NCI-H146 (cell line): ENCODE data around the gene CCDC71L.
"Not testable (repeated sequence)": the region's sequence is repeated elsewhere in the genome, so short reads cannot be mapped to it uniquely, and the experiment has no call there.

ENCODE experiments used
- DNase-seq: peaks from one replicate; lab custom pipeline; 2025; lab: John Stamatoyannopoulos, UW

The CCDC71L gene

GRCh38 chr7:106660862-106661720 is at the start of gene CCDC71L:
Gene CCDC71L, minus strand, starts transcription at chr7:106661158. Its CDS starts 262 bp downstream, at chr7:106660896.
- DNase-seq, result peak; percentile 99

GRCh38 chr7:106709604-106710003 is 48.6 kb upstream of the CCDC71L start:
- DNase-seq, result not testable (repeated sequence)

GRCh38 chr7:106704000-106704840 is 43.3 kb upstream of the CCDC71L start:
- DNase-seq, result no peak

GRCh38 chr7:106693677-106694353 is 32.9 kb upstream of the CCDC71L start:
- DNase-seq, result no peak

GRCh38 chr7:106692450-106693051 is 31.6 kb upstream of the CCDC71L start:
- DNase-seq, result no peak

- DNase-seq, result not testable (repeated sequence)
Measured at GRCh38 chr7:106688161-106688560, 27.2 kb upstream of the CCDC71L start.

GRCh38 chr7:106683941-106684340 is 23.0 kb upstream of the CCDC71L start:
- DNase-seq, result no peak

- DNase-seq, result no peak
Measured at GRCh38 chr7:106681815-106682495, 21.0 kb upstream of the CCDC71L start.

GRCh38 chr7:106679153-106679931 is 18.4 kb upstream of the CCDC71L start:
- no peak for DNase-seq

GRCh38 chr7:106678795-106679152 is 17.8 kb upstream of the CCDC71L start:
- no peak for DNase-seq

- not testable (repeated sequence) for DNase-seq
Measured at GRCh38 chr7:106676506-106676905, 15.5 kb upstream of the CCDC71L start.

GRCh38 chr7:106673688-106674087 is 12.7 kb upstream of the CCDC71L start:
- not testable (repeated sequence) for DNase-seq

- DNase-seq, result not testable (repeated sequence)
Measured at GRCh38 chr7:106671930-106672329, 11.0 kb upstream of the CCDC71L start.

GRCh38 chr7:106671160-106671559 is 10.2 kb upstream of the CCDC71L start:
- DNase-seq, result no peak

- peak; percentile 55 for DNase-seq
Measured at GRCh38 chr7:106668861-106669524, 8.0 kb upstream of the CCDC71L start.

- no peak for DNase-seq
Measured at GRCh38 chr7:106666353-106666752, 5.4 kb upstream of the CCDC71L start.

- DNase-seq, result no peak
Measured at GRCh38 chr7:106664343-106664742, 3.4 kb upstream of the CCDC71L start.

GRCh38 chr7:106659963-106660861 is 746 bp downstream of the CCDC71L start:
- DNase-seq, result peak; percentile 84
